ENCODE measurements around the gene PKDCC.
A peak's percentile ranks its signal among the peaks of the same experiment; 100 is the strongest.
"Not testable (repeated sequence)": the region's sequence is repeated elsewhere in the genome, so short reads cannot be mapped to it uniquely, and the experiment has no call there.

The PKDCC gene

DNA sequence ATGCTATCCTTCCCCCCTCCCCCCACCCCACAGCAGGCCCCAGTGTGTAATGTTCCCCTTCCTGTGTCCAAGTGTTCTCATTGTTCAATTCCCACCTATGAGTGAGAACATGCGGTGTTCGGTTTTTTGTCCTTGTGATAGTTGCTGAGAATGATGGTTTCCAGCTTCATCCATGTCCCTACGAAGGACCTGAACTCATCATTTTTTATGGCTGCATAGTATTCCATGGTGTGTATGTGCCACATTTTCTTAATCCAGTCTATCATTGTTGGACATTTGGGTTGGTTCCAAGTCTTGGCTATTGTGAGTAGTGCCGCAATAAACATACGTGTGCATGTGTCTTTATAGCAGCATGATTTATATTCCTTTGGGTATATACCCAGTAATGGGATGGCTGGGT lies 17.9 kb downstream of the PKDCC start:
- not testable (repeated sequence) for DNase-seq

DNA sequence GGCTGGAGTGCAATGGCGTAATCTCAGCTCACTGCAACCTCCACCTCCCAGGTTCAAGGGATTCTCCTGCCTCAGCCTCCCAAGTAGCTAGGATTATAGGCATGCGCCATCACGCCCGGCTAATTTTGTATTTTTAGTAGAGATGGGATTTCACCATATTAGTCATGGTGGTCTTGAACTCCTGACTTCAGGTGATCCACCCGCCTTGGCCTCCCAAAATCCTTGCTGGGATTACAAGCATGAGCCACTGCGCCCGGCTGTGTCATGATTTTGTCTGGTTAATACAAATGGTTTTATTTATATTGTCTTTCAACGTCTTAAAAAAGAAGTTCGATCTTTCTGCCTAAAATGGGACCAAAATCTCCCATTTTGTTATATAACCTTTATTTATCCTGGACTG lies 19.2 kb downstream of the PKDCC start:
- not testable (repeated sequence) for DNase-seq

DNA sequence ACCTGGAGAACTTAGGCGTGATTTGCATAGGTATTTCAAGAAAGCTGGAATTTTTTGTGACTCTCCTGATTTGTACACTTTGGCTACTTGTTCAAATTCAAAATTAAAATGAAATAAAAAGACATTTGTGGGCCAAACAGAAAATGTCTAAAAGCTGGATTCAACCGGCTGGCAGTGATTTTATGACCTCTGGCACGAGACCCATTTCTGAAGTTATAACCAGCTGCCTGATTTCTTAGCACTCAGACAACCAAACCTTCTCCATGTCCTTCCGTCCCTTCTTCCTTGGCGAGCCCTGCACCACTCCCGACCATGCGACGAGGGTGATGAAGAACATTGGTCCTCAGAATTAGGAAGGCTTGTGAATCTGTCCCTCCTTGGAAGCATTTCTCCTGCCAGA lies 19.7 kb downstream of the PKDCC start:
- DNase-seq, result no peak

DNA sequence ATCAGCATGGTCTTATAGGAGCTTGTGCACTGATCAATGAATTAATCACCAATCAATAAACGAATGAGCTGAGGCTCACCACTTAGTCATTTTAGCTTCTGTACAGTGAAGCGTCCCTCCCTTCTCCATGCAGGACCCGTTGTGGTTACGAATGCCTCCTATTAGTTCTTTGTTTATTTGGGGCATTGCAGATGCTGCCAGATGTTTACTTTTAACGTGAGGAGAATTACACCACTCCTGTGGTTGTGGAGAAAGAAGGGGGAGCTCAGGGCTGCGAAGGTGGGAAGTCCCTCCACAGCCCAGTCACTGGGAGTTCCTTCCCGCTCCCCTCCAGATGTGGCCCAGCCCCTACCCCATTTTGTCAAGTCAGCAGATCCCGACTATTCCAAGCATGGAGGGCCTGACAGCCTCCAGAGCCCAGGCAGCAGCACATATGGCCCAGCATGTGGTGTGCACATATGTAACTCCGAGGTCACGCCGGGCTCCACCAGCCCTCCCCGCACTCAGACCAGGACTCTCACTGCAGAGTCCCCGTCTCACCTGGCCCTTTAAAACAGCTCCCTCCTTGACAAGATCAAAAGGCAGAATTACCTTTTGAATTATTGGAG lies 20.9 kb downstream of the PKDCC start:
- no peak for DNase-seq

DNA sequence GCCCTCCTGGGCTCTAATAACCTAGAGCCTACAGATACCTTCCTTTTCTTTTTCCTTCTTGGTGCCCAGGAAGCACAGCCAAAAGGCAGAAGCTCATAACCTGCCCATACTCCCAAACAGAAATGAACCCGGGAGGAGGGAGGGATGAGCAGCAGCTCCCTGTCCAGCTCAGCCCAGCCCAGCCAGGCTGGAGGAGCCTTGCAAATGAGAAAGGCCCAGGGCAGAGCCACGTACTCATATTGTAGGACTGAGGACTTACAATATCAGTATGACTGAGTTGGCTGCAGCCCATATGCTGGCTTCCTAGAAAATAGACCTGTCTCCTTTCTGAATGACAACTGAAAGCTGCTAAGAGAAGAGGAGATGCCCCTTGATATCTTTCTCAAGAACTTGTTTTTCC lies 21.7 kb downstream of the PKDCC start:
- DNase-seq, result no peak

DNA sequence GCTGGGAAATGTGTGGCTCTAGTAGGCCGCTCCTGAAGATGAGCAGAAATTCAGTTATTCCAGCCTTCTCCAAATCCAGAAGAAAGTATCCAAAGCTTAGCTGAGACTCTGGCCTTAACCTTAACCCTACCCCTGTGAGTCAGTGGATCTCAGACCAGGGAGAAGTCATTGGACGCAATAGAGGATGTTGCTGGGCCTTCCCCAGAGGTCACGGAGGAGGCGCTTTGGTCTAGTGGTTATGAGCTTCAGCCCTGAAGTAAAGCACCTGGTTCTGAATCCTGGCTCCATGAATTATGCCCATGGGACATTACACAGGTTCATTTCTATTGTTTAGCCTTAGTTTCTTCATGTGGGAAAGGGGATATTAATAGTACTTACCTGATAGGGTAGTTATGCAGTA lies 24.0 kb downstream of the PKDCC start:
- no peak for DNase-seq

DNA sequence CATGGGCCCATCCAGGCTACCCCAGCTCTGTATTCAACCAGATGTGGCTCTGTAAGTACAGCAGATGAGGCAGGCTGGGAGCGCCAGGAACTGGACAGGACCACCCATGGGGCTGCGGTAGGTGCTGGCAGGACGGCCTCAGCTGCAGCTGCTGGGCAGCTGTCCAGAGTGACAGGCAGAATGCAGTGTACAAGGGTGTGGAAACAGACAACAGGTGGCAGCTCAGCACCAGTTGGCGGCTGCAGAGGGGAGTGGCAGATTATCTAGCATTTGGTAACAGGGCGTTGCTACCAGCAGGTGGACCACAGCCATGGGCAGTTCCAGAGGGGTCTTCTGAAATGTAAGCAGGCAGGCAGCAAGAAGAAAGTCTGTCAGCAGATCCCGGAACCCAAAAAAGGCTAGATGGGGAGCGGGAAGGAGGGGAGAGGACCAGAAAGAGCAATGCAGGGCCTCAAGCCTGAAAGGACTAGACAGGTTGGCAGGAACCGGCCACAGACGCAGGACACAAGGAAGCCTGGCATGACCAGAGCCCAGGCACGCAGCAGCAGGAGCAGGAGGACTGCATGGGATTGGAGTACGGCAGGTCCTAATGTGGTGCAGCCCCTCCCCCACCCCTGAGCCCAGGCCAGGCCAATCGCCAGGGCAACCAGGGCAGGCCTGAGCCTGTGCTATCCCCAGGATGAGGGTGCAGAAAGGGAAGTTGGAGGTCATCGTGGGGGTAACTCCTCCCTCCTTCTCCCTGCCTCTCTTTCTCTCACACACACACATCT lies 24.7 kb downstream of the PKDCC start:
- DNase-seq, result peak; percentile 28

DNA sequence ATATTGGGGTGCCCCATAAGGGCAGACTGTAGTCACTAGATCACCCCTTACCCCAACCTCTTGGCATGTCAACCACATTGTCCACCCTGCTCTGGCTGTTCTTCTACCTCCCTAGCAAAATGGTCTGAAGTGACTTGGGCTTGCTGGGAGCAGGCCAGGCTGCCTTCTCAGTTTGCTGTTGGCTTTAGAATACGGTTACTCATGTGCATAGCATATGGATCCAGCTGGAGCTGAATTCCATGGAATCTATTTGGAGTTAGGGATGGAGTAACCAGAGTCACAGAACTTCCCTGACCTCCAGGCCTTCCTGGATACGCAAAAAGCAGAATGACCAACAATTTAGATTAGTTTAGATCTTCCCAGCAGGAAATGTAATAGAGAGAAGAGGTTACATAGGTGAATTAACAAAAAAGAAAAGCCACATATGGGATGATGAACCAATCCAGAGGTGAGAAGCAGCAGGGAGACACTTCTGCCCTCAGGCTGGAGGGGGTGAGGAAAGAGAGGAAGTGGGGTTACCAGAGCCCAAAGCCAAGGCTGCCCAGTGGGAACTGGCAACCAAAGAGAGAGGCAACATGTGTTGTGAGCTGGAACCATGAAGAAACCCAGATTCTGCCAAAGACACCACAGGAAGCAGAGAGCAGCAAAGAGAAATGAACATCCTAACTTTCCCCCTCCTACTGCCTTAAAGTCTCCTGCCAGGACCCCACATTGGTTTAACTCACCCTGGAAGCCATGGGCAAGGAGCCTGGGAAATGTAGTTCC lies 26.1 kb downstream of the PKDCC start:
- no peak for DNase-seq

DNA sequence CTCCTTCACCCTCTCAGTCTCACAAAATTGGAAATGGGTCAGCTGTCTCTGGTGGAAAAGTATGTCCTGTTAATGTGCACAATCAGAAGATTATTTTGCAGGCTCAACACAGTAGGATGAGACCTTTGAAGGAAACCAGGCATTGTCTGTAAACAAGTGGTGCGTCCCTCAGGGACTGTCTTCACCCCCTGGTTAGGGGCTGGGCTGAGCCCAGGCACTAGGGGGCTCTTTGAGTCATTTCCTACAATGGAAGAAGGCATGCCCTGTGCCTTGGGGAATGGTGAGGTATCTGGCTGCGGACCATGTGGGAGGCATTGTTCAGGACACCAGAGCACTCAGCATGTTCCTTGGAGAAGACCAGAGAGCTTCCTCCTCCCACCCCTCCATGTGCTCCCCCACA lies 26.8 kb downstream of the PKDCC start:
- no peak for DNase-seq

DNA sequence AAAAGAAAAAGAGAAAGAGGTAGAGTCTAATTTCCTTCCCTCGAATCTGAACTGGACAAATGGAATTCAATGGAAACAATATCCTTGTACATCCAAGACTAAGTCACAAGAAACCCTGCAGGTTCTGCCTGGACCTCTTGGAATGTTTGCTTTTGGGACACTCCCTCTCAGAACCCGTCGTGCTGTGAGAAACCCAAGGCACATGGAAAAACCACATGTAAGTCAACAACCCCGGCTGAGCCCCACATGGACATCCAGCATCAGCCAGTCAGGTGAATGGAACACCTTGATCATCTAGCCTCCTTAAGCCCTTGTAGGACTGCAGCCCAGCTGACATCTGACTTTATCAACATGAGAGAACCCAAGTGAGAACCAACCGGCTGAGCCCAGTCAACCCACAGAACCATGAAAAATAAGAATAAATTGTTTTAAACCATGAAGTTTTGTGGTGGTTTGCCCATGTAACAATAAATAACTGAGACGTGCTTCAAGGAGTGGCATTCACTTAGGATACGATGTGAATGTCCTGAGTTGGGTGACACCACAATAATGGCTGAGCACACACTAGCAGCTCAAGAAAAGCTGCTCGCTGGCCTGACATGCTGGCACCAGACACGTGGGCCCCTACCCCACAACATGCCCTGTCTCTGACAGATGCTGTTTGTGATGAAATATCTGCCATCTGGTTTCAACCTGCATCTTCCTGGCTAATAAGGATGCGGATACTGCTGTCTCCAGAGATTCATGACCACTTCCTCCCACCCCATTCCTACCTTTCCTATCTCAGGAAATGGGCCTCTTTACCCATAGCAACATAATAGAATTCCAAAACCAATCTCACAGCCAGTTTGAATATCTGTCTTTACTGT lies 28.8 kb downstream of the PKDCC start:
- no peak for DNase-seq

DNA sequence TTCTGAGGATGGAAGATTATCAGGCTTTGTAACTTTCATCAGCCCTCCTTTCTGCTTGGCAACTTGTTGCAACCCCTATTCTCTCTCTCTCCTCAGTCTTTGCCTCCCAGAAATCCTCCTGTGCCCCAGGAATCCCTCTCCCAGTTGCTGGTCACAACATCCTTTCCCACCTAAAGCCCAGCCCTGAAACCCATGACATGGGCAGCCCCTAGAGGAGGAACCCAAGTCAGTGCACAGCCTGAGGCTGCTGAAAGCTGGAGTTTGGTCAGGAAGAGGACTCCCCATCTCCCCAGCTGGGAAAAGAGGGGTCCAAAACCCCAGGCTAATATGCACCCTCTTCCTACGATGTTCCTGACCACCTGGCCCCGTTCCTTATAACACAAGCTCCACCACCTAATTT lies 29.5 kb downstream of the PKDCC start:
- DNase-seq, result no peak

DNA sequence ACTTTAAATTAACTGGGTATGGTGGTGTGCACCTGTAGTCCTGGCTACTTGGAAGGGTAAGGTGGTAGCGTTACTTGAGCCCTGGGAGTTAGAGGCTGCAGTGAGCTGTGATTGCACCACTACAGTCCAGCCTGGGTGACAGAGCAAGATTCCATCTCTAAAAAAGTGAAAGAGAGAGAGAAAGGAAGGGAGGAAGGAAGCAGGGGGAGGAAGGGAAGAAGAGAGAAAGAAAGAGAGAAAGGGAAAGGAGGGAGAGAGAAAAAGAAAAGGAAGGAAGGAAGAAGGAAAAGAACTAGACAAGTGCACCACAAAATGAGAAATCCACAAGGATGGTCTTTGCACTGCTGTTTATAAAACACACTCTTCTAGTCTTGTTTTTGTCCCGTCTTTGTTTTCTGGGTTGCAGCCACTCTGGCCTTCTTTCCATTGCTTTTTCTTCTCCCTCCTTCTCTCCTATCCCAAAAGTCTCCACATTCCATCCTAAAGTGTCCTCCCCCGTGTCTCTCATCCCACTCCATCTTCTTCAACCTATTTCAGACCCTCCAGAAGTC lies 32.0 kb downstream of the PKDCC start:
- no peak for DNase-seq

DNA sequence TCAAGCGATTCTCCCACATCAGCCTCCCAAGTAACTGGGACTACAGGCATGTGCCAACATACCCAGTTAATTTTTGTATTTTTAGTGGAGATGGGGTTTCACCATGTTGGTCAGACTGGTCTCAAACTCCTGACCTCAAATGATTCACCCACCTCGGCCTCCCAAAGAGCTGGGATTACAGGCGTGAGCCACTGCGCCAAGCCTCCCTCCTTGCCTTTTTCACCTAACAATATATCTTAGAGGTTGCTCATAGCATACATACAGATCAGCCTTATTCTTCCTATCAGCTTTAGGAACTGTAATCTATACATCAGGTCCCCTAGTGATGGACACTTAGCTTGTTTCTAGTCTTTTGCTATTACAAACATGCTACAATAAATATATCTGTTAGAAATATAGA lies 33.3 kb downstream of the PKDCC start:
- not testable (repeated sequence) for DNase-seq

DNA sequence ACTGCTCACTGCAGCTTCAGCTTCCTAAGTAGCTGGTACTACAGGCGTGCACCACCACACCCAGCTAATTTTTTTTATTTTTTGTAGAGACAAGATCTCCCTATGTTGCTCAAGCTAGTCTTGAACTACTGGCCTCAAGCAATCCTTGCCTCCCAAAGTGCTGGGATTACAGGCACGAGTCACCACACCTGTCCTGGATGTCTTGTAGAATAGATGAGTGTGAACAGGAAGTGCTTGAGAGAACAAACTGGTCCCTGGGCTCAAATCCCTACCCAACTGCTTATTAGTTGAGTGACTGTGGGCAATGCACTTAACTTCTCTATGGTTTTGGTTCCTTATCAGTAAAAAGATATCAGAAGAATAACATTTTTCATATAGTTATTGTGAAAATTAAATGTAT lies 34.2 kb downstream of the PKDCC start:
- DNase-seq, result no peak

DNA sequence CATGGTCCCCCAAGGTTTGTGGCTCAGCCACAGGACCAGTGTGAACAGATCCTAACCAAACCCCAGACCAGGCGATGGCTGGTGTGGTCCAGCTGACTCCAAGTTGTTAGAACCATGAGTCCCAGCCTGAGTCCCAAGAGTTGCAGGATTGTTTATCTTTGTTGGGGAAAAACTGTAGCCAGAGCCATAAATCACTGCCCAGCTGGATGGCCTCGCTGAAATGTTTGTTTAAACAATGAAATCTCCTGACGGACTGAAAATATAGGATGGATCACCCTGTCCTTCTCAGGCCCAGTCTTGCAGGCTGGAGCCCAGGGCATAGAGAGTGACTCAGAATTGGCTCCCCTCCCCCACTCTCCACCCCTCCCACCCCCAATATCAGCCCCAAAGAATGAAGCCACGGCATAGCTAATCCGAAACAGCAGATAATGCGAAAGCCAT lies 36.4 kb downstream of the PKDCC start:
- DNase-seq, result no peak

DNA sequence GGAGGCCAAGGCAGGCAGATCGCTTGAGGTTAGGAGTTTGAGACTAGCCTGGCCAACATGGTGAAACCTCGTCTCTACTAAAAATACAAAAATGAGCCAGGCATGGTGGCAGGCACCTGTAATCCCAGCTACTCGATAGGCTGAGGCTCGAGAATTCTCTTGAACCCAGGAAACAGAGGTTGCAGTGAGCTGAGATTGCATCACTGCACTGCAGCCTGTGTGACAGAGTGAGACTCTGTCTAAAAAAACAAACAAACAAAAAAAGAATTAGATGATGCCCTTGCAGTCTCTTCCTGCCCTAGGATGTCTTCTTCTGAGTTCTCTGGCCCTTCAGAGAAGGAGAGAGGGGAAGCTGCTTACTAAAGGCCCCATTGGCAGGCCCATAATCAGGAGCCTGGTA lies 37.2 kb downstream of the PKDCC start:
- not testable (repeated sequence) for DNase-seq

DNA sequence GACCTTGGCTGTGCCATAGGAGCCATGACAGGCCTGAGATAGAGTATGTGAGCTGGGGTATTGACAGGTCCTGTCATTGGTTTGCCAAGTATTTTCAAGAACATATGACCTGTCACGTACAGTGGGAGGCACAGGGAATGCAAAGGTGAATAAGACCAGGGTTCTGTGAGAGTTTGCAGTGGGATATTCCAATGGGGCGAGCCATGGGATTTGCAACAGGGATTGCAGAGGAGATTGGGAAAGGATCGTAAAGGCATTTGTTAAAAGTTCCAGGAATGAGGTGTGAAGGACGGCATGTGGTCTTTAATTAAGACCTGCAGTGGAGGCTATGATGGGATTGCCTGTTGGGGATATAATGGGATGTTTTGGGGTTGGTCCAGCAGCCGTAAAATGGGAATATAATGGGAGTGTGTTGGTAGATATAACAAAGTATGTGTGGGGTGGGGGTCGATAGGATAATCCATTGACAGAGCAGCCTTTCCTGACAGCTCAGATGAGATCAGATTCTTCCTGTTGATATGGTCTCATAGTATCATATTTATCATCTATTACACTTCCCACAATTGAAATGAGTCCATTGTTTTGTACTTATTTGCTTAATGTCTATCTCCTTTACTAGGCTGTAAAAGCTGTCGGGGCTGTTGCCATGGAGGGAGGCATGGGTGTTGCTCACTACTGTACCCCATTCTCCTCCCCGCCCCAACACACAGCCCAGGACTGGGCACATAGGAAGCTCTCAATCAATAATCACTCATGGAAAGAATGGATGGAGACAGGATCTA lies 38.1 kb downstream of the PKDCC start:
- DNase-seq, result no peak

DNA sequence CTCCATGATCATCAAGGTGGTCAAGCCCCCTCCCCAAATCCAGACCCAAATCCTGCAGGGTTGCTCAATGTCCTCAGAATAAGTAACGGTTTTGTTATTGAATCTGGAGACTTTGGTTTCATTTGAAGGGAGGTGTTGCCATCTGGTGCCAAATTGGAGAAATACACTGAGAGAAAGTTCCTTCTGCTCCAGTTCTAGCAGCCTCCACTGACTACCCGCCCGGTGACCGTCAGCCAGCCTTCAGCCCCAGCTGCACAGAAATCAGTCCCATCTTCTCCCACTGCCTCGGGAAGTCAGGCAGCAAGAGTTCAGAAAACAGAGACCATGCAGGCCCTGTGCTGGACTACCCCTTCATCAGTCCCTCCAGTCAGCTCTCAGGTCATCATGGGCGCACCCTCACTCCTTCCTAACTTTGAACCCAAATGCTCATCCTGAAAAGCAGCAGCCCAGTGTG lies 38.7 kb downstream of the PKDCC start:
- peak; percentile 49 for DNase-seq

DNA sequence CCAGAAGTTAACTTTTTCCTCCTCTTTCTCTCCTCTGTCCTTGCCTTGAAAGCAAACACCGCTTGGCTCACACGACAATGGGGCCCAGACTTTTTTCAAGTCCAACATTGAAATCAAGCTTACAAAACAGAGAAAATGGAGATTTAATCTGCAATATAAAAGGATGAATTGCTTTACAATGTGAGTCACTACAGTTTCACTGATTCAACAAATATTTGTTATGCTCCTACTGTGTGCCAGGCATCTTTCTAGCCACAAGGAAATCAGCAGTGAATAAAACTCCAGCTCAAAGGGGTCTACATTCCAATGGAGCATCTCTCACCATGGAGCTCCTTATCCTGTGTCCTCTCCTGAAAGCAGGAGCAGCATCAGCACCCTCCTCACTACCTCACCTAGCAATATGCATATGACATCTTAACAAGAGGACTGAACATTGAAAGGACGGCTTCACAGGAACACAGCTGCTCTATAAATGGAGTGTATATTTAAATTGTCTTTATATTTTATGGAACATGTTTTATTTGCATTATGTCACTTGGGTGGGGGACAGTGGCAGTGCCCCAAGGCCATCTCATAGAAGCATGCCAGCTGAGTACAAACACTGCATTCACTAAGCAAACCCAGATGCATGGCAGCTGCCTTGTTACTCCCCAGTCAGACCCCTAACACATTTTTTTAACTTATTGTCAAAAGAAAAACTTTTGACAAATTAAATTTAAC lies 39.5 kb downstream of the PKDCC start:
- no peak for DNase-seq

DNA sequence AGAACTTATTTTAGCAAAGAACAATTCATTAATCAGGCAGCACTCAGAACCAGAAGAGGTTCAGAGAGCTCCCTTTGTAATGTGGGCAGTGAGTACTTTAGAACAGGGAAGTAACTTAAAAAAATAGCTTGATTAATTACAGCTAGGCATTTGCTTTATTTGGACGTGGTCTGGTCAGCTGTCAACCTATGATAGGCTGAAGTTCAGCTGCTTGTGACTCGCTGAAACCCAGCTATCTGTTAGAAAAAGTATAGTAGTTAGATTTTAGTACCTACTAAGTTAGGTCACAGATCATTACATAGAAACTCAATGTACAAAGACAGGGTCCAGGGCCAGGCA lies 40.0 kb downstream of the PKDCC start:
- no peak for DNase-seq

DNA sequence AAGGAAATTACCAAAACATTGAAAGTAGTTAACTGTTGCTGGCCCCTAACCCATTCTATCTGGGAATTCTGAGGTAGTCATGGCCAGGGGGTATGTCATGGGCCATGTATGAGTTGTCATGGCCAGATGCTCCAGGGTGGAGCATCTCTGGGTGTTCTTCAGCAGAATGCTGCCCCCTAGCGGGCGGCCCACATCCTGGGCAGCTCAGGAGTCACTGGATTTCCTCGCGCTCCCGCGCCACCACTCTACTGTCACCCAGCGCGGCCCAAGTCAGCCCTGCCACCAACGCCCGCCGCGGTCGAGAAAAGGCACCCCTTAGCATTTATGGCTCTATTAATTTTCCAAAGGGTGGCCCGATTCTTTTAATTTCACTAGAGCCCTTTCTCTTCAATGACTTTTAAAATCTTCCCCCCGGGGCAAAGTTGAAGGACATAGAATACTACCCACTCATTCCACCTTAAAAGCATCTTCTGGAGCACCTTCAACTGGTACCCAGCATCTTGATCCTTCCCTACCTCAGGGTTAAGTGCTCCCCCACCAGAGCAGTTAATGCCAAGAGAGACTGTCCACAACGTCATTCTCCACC lies 41.6 kb downstream of the PKDCC start:
- DNase-seq, result no peak
